Heart right ventricle (tissue), 16 donors: ENCODE results near the gene DISP3. TPM values are rescaled to one million over a fixed set of nuclear protein-coding genes. Genes with fewer than 3 reads are reported as not detected.

Experiments used
- ATAC-seq, 8 donors: fragments of 200-7000 bp; cut with Tn5 transposase; one replicate each; pipeline ENCODE4 v1.9.1; 2020; ENCODE audit warnings: mild to moderate bottlenecking in 8 of 8, moderate library complexity in 8 of 8, moderate number of reproducible peaks in 1 of 8
- DNase-seq, 2 donors: peaks; one replicate each; pipeline ENCODE4 v3.0.0-alpha.2; 2020
- H3K27ac ChIP-seq, 10 donors: fragments of 200-600 bp; sonication (generic) in 2 of 10; one replicate each; pipeline versions ENCODE4 v1.5.0 to v1.8.0; 2020 to 2022; ENCODE audit warnings: mild to moderate bottlenecking in 3 of 10
- H3K27me3 ChIP-seq, 7 donors: fragments of 200-600 bp; one replicate each; pipeline ENCODE4 v1.8.0; 2021 to 2022; ENCODE audit warnings: mild to moderate bottlenecking in 2 of 7
- H3K36me3 ChIP-seq, 9 donors: fragments of 200-600 bp; sonication (generic) in 1 of 9; one replicate each; pipeline versions ENCODE4 v1.5.0 to v1.8.0; 2020 to 2022; ENCODE audit warnings: mild to moderate bottlenecking in 2 of 9
- H3K4me1 ChIP-seq, 9 donors: fragments of 200-600 bp; sonication (generic) in 1 of 9; one replicate each; pipeline versions ENCODE4 v1.5.0 to v1.8.0; 2020 to 2022; ENCODE audit warnings: mild to moderate bottlenecking in 4 of 9
- H3K4me3 ChIP-seq, 10 donors: fragments of 200-600 bp; sonication (generic) in 2 of 10; one replicate each; pipeline versions ENCODE4 v1.5.0 to v1.8.0; 2020 to 2022; ENCODE audit warnings: mild to moderate bottlenecking in 7 of 10, moderate library complexity in 2 of 10
- H3K9me3 ChIP-seq, 11 donors: fragments of 200-600 bp in 10 of 11; sonication (generic) in 2 of 11; one replicate each; pipeline versions ENCODE4 v1.5.0 to v1.8.0; 2013 to 2022; ENCODE audit warnings: mild to moderate bottlenecking in 2 of 11, control low read depth in 1 of 11, moderate library complexity in 1 of 11
- CTCF ChIP-seq, 9 donors: fragments of 200-600 bp; sonication (generic) in 2 of 9; IDR thresholded peaks; one replicate each; pipeline versions ENCODE4 v1.5.0 to v1.8.0; 2021 to 2022; ENCODE audit warnings: antibody characterized with exemption in 9 of 9, mild to moderate bottlenecking in 5 of 9, moderate library complexity in 1 of 9
- WGBS, 2 donors: extraction: QIAGEN DNeasy Blood & Tissue Kit; methylation state at CpG; one replicate each; pipeline ENCODE4 v1.1.7; 2013; ENCODE audit warnings: inconsistent platforms in 1 of 2; 5-methylcytosine and 5-hydroxymethylcytosine counted together
- intact Hi-C, 10 donors: fragments of 100-400 bp; cut with DNase I; formaldehyde crosslinking; loops; one replicate each; pipeline versions ENCODE4 v1.11.1 to v1.14.2; 2022
- polyA plus RNA-seq, 2 donors: library from polyadenylated mRNA; stranded (reverse); fragments of 200-250 nt; gene quantifications; one replicate each; pipeline ENCODE4 v1.2.3, GENCODE V29; 2013
- total RNA-seq, 10 donors: library from RNA; stranded (reverse); fragmentation: NEBNext Ultra II Directional in 3 of 10; extraction: Animal tissue kit (Norgen Biotek cat#: 25700) in 3 of 10; gene quantifications; one replicate each; pipeline versions ENCODE4 v1.2.1 to v1.2.4, GENCODE V29; 2021 to 2023
- donor health status: Arrhythmogenic right ventricular cardiomyopathy.
- donor health status: ischemic (EF 13 %, LVEDD 7.1; RV severe dilation, severe dysfunction).
- donor health status: healthy with polysubstance abuse.
- donor health status: DM: no; HTN: yes; CAD: no.
- donor health status: DM: no; HTN: no; CAD: no.
- donor health status: ischemic (EF 25% LVEDD 6.9; RV normal size, moderate dysfunction).
- donor health status: ischemic (EF 25% LVEDD 5.7; RV mildly dilated, moderate dysfunction).
- donor health status: healthy.
- donor health status: DM: yes; HTN: yes; CAD: no.
- donor health status: Ischemic cardiomyopathy.
- donor health status: ischemic (EF 35%, LVEDD 5.7; RV mildly dilated, moderate dysfunction).
- donor health status: nonischemic (EF 11% LVEDD 7.7; RV severe dilation, severe dysfunction).
- donor health status: DM: yes; HTN: yes; CAD: no.
- donor health status: PGD.
- donor health status: ischemic (EF 29% LVEDD 5.4; RV normal size, mild dysfunction).
- donor health status: nonischemic (EF 23%, LVEDD 6.1; RV moderate dilation, normal function).

The DISP3 gene
- total and polyA plus RNA-seq, 12 donors = 0.05 to 0.22 (median 0.13) TPM; not detected in 5

- no peak for DNase-seq
- Histone ChIP-seq H3K27me3 (peaks cover 0 to 79% (median 31%) of the 10 kb centered on the region in 7 donors), H3K4me1 (no peaks in the 10 kb centered on the region), H3K9me3 (no peaks in the 10 kb centered on the region), H3K4me3 (no peak overlapping the region), H3K36me3 (no peaks in the 10 kb centered on the region), H3K27ac (no peak overlapping the region)
- intact Hi-C loops = loop anchor here in 1 of 10 donors (10.0 kb wide), 1 partner anchor 84 kb away; no protein-coding TSS in a partner anchor
- no peak for ATAC-seq
- TF ChIP-seq CTCF (IDR thresholded peaks at IDR 0.05) = no peak
- WGBS, 2 donors = 87 to 90% methylated on average over 7 of the region's 7 CpGs
Measured at GRCh38 chr1:11541236-11541635, 62.3 kb downstream of the DISP3 start.

DNA sequence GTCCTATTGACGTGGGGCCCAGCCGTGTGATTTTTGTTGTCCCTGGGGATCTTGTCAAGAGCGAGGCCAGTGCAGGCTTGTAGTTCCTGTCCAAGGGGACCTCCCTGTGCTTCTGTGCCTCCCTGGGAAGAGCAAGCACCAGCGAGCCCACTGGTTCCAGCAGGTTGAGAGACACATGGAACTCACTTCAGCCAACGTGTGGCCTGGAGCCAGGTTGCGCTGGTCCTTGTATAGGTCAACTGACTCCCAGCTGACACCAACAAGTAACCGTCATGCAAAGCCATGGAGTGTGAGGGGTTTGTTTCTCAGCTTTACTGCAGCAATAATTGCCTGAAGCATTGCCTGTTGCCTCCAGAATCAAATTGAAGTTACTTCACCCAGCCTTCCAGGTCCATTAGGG, 63.0 kb downstream of the DISP3 start:
- no peaks in the 10 kb centered on the region for H3K9me3 ChIP-seq
- H3K4me1 ChIP-seq = no peaks in the 10 kb centered on the region
- H3K36me3 ChIP-seq = no peaks in the 10 kb centered on the region
- intact Hi-C loops = loop anchor here in 1 of 10 donors (10.0 kb wide), 1 partner anchor 83 kb away; no protein-coding TSS in a partner anchor
- TF ChIP-seq CTCF (IDR thresholded peaks at IDR 0.05) = no peak
- peaks cover 0 to 72% (median 35%) of the 10 kb centered on the region in 7 donors for H3K27me3 ChIP-seq
- 59% methylated on average over 7 of the region's 7 CpGs for WGBS, 2 donors
- no peak overlapping the region for H3K27ac ChIP-seq
- H3K4me3 ChIP-seq = no peak overlapping the region
- DNase-seq (no peak), ATAC-seq (no peak)

DNA sequence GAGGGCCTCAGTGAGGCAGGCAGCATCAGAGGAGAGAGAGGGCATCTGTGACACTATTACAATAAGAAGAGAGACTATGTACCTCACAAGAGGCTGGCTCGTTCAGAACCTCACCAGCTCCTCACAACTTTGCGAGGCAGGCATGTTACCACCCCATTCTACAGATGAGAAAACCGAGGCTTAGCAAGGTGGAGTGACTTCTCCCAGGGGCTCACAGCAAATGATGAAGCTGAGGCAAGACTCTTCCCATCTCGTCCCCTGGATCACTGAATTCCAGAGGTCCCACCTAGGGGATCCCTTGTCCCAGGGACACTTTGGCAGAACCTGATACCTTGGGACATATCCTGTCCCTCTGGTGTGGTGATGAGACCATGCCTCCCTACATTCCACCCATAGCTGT, 64.4 kb downstream of the DISP3 start:
- Histone ChIP-seq H3K27me3 (peaks cover 0 to 63% (median 34%) of the 10 kb centered on the region in 7 donors), H3K4me1 (no peaks in the 10 kb centered on the region), H3K27ac (no peak overlapping the region), H3K4me3 (no peak overlapping the region), H3K9me3 (no peaks in the 10 kb centered on the region), H3K36me3 (no peaks in the 10 kb centered on the region)
- ATAC-seq (no peak), DNase-seq (no peak)
- WGBS, 2 donors = 62 to 65% methylated on average over 4 of the region's 4 CpGs
- intact Hi-C loops = loop anchor here in 1 of 10 donors (10.0 kb wide), 1 partner anchor 81 kb away; no protein-coding TSS in a partner anchor
- TF ChIP-seq CTCF (IDR thresholded peaks at IDR 0.05) = no peak

- Histone ChIP-seq H3K27me3 (peaks cover 0 to 59% (median 33%) of the 10 kb centered on the region in 7 donors), H3K27ac (no peak overlapping the region), H3K4me1 (no peaks in the 10 kb centered on the region), H3K9me3 (no peaks in the 10 kb centered on the region), H3K36me3 (no peaks in the 10 kb centered on the region), H3K4me3 (no peak overlapping the region)
- DNase-seq = no peak
- WGBS, 2 donors = 82 to 87% methylated on average over 2 of the region's 2 CpGs
- intact Hi-C loops = loop anchor here in 1 of 10 donors (10.0 kb wide), 1 partner anchor 81 kb away; no protein-coding TSS in a partner anchor
- no peak for ATAC-seq
- TF ChIP-seq CTCF (IDR thresholded peaks at IDR 0.05) = no peak
Measured at GRCh38 chr1:11543796-11544195, 64.8 kb downstream of the DISP3 start.
